ENCODE data around the gene KCNJ14.
A peak's percentile ranks its signal among the peaks of the same experiment; 100 is the strongest.

The KCNJ14 gene

DNA sequence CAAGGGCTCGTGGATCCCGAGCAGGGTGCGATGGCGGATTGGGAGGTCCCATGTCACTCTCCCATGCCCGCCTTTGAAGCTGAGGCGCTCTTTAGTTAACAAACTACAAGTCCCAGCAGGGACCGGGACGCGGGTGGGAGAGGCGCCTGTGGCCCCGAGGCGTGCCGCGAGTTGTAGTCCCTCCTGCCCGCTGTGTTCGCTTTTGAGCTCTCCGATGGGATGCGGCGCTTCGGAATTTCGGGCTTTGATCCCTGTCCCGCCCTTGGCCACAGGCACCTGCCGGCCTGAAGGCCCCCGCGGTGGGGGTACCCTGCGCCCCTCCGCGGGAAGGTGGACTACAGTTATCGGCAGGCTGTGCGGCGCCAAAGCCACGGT is 24.8 kb downstream of the KCNJ14 start:
- no peak overlapping the region for H3K14ac ChIP-seq (ENCODE audit: low read length in 2 of 2)
- H3K4me2 ChIP-seq (ENCODE audit: low read length, poor library complexity, severe bottlenecking): no peak overlapping the region
- no peak overlapping the region for H3K18ac ChIP-seq (ENCODE audit: low read depth in 1 of 2, low read length in 2 of 2)
- H3K27ac ChIP-seq (ENCODE audit: low read length, poor library complexity, severe bottlenecking): no peak overlapping the region
- peak overlapping the region; percentile 81 for H3K9ac ChIP-seq (ENCODE audit: low read length)
- no peak overlapping the region for H2BK5ac ChIP-seq (ENCODE audit: low read depth, low read length, poor library complexity, severe bottlenecking)
- H3K4me3 ChIP-seq (ENCODE audit: insufficient read depth in 1 of 2, low read depth in 1 of 2, low read length in 2 of 2): peak overlapping the region in 1 of 2 experiments; percentile 73
- H3K27me3 ChIP-seq (ENCODE audit: control insufficient read depth in 1 of 2, insufficient read depth in 1 of 2, low read length in 2 of 2): no peaks in the 10 kb centered on the region
- no peak overlapping the region for H3K4ac ChIP-seq (ENCODE audit: low read depth in 1 of 2, low read length in 2 of 2)
- no peak overlapping the region for H2AK5ac ChIP-seq (ENCODE audit: low read length, severe bottlenecking)
- DNase-seq: no peak
- peaks cover 41 to 68% of the 10 kb centered on the region in 2 experiments for H3K36me3 ChIP-seq (ENCODE audit: control insufficient read depth in 1 of 2, insufficient read depth in 2 of 2, low read depth in 1 of 2, low read length in 2 of 2)
- 95% methylated on average over 32 of the region's 32 CpGs for WGBS
- H2BK15ac ChIP-seq (ENCODE audit: low read depth, poor library complexity, severe bottlenecking): no peak overlapping the region
- no peak overlapping the region for H2BK120ac ChIP-seq (ENCODE audit: low read depth, low read length)
- no peak overlapping the region for H4K91ac ChIP-seq (ENCODE audit: low read length)
- H3K23ac ChIP-seq (ENCODE audit: low read length in 2 of 2): no peak overlapping the region
- H2AFZ ChIP-seq (ENCODE audit: low read depth, low read length): no peak overlapping the region
- peaks cover 12% of the 10 kb centered on the region for H3K4me1 ChIP-seq (ENCODE audit: control insufficient read depth, insufficient read depth, low read depth, low read length)
- H3K9me3 ChIP-seq (ENCODE audit: control insufficient read depth, low read length): no peaks in the 10 kb centered on the region
- H4K8ac ChIP-seq (ENCODE audit: low read length): no peak overlapping the region
- no peak overlapping the region for H2BK12ac ChIP-seq (ENCODE audit: low read length in 2 of 2)
- peaks cover 27% of the 10 kb centered on the region for H3K79me1 ChIP-seq (replicated peaks; ENCODE audit: low read length, poor library complexity, severe bottlenecking)

DNA sequence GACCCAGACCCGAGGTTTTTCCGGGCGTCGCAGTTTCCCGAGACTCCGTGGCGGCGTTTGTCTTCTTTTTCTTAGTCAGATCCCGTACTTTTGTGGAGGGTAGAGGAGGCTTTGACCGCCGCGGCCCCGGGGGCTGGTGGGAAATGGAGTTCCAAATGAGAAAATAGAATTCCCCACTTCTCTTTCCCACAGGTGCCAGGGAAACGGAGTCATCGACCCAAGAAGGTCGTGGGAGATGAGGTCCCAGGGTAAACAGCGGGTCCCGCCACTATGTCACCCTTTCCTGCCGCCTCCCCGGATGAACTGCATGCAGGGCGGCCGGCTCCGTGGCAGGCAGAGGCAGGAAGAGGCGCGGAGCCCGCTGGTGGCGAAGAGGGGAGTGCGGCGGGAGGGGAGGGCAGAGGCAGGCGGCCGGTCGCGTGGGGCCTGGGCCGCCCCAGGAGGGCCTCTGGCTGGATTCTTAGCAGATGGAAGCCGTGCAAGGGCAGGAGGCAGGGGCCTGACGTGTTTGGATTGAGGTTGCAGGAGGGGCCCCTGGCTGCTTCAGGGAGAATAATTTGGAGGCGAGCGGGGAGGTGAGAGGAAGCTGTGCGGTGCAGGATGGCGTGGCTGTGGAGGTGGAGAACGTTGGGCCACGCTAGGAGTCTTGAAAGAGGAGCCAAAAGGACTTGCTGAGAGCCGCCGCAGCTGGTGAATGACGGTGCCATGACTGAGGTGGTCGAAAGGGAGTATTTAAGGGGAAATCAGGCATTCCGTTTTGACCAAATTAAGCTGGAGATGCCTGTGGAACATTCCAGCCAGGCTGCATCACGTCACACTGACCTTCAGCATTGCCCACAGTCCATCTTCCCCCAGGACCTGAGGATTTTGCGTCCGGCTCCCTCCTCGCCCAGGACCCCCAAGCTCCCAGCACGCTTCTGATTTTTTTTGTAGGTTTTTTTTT is 25.5 kb downstream of the KCNJ14 start:
- Histone ChIP-seq H4K91ac (ENCODE audit: low read length) (no peak overlapping the region), H2AFZ (ENCODE audit: low read depth, low read length) (no peak overlapping the region), H3K36me3 (ENCODE audit: control insufficient read depth in 1 of 2, insufficient read depth in 2 of 2, low read depth in 1 of 2, low read length in 2 of 2) (peaks cover 35 to 62% of the 10 kb centered on the region in 2 experiments), H2BK5ac (ENCODE audit: low read depth, low read length, poor library complexity, severe bottlenecking) (no peak overlapping the region), H3K27ac (ENCODE audit: low read length, poor library complexity, severe bottlenecking) (no peak overlapping the region), H3K9me3 (ENCODE audit: control insufficient read depth, low read length) (no peaks in the 10 kb centered on the region), H3K18ac (ENCODE audit: low read depth in 1 of 2, low read length in 2 of 2) (no peak overlapping the region), H3K27me3 (ENCODE audit: control insufficient read depth in 1 of 2, insufficient read depth in 1 of 2, low read length in 2 of 2) (no peaks in the 10 kb centered on the region), H3K79me1 (replicated peaks; ENCODE audit: low read length, poor library complexity, severe bottlenecking) (peaks cover 21% of the 10 kb centered on the region), H2BK120ac (ENCODE audit: low read depth, low read length) (no peak overlapping the region), H2AK5ac (ENCODE audit: low read length, severe bottlenecking) (no peak overlapping the region), H3K4me2 (ENCODE audit: low read length, poor library complexity, severe bottlenecking) (no peak overlapping the region), H3K4me1 (ENCODE audit: control insufficient read depth, insufficient read depth, low read depth, low read length) (peaks cover 10% of the 10 kb centered on the region), H2BK15ac (ENCODE audit: low read depth, poor library complexity, severe bottlenecking) (no peak overlapping the region), H2BK12ac (ENCODE audit: low read length in 2 of 2) (no peak overlapping the region), H3K23ac (ENCODE audit: low read length in 2 of 2) (no peak overlapping the region), H3K9ac (ENCODE audit: low read length) (peak overlapping the region; percentile 81), H3K14ac (ENCODE audit: low read length in 2 of 2) (no peak overlapping the region), H4K8ac (ENCODE audit: low read length) (peak overlapping the region; percentile 46), H3K4me3 (ENCODE audit: insufficient read depth in 1 of 2, low read depth in 1 of 2, low read length in 2 of 2) (peak overlapping the region in 1 of 2 experiments; percentile 73), H3K4ac (ENCODE audit: low read depth in 1 of 2, low read length in 2 of 2) (no peak overlapping the region)
- no peak for DNase-seq
- WGBS: 95% methylated on average over 50 of the region's 52 CpGs

DNA sequence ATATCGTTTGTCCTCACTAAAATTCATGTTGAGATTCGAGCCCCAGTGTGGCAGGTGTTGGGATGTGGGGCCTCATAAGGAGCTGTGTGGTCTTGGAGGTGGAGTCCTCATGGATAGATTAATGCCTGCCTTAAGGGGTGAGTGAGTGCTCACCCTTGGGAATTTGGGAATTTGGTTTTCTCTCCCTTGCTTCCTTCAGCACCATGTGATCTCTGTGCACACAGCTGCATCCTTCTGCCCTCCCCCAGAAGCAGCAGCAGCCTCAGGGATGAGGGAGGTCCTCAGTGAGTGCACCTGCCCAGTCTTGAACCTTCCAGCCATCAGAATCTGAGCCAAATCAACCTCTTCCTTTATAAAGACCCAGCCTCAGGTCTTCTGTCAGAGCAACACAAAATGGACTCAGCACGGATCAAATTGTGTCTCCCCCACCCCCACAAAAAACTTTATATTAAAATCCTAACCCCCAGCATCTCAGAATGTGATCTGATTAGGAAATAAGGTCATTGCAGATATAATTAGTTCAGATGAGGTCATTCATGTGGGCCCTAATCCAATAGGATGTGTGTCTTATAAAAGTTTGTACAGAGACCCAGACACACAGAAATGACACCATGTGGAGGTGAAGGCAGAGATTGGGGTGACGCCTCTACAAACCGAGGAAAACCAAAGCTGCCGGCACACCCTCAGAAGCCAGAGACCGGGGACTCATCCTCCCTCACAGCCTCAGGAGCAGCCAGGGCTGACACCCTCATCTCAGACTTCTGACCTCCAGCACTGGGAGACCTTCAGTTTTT is 26.7 kb downstream of the KCNJ14 start:
- H4K8ac ChIP-seq (ENCODE audit: low read length): peak overlapping the region; percentile 20
- 96% methylated on average over 7 of the region's 7 CpGs for WGBS
- no peak overlapping the region for H4K91ac ChIP-seq (ENCODE audit: low read length)
- H3K4me2 ChIP-seq (ENCODE audit: low read length, poor library complexity, severe bottlenecking): no peak overlapping the region
- peaks cover 23 to 50% of the 10 kb centered on the region in 2 experiments for H3K36me3 ChIP-seq (ENCODE audit: control insufficient read depth in 1 of 2, insufficient read depth in 2 of 2, low read depth in 1 of 2, low read length in 2 of 2)
- H3K27ac ChIP-seq (ENCODE audit: low read length, poor library complexity, severe bottlenecking): no peak overlapping the region
- H3K4me1 ChIP-seq (ENCODE audit: control insufficient read depth, insufficient read depth, low read depth, low read length): peaks cover 8% of the 10 kb centered on the region
- peak overlapping the region; percentile 24 for H3K9ac ChIP-seq (ENCODE audit: low read length)
- H3K14ac ChIP-seq (ENCODE audit: low read length in 2 of 2): no peak overlapping the region
- no peak overlapping the region for H3K4ac ChIP-seq (ENCODE audit: low read depth in 1 of 2, low read length in 2 of 2)
- H3K18ac ChIP-seq (ENCODE audit: low read depth in 1 of 2, low read length in 2 of 2): no peak overlapping the region
- H3K23ac ChIP-seq (ENCODE audit: low read length in 2 of 2): no peak overlapping the region
- H3K79me1 ChIP-seq (replicated peaks; ENCODE audit: low read length, poor library complexity, severe bottlenecking): peaks cover 12% of the 10 kb centered on the region
- no peaks in the 10 kb centered on the region for H3K9me3 ChIP-seq (ENCODE audit: control insufficient read depth, low read length)
- no peak overlapping the region for H2AK5ac ChIP-seq (ENCODE audit: low read length, severe bottlenecking)
- DNase-seq: no peak
- no peak overlapping the region for H2BK12ac ChIP-seq (ENCODE audit: low read length in 2 of 2)
- no peak overlapping the region for H2BK5ac ChIP-seq (ENCODE audit: low read depth, low read length, poor library complexity, severe bottlenecking)
- no peaks in the 10 kb centered on the region for H3K27me3 ChIP-seq (ENCODE audit: control insufficient read depth in 1 of 2, insufficient read depth in 1 of 2, low read length in 2 of 2)
- H2BK15ac ChIP-seq (ENCODE audit: low read depth, poor library complexity, severe bottlenecking): no peak overlapping the region
- H3K4me3 ChIP-seq (ENCODE audit: insufficient read depth in 1 of 2, low read depth in 1 of 2, low read length in 2 of 2): no peak overlapping the region
- no peak overlapping the region for H2AFZ ChIP-seq (ENCODE audit: low read depth, low read length)
- no peak overlapping the region for H2BK120ac ChIP-seq (ENCODE audit: low read depth, low read length)

DNA sequence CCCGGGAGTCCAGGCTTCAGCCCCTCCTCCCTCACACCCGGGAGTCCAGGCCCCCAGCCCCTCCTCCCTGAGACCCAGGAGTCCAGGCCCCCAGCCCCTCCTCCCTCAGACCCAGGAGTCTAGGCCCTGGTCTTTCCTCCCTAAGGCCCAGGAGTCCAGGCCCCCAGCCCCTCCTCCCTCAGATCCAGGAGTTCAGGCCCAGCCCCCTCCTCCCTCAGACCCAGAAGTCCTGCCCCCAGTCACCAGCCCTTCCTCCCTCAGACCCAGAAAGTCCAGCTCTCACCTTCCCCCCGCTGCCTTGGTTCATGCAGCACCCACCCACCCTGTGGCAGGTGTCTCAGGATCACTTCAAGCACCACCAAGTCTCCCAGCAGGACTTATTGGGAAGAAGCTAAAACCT is 27.9 kb downstream of the KCNJ14 start:
- Histone ChIP-seq H3K18ac (ENCODE audit: low read depth in 1 of 2, low read length in 2 of 2) (no peak overlapping the region), H3K27me3 (ENCODE audit: control insufficient read depth in 1 of 2, insufficient read depth in 1 of 2, low read length in 2 of 2) (no peaks in the 10 kb centered on the region), H2AFZ (ENCODE audit: low read depth, low read length) (no peak overlapping the region), H3K9me3 (ENCODE audit: control insufficient read depth, low read length) (no peaks in the 10 kb centered on the region), H3K4me3 (ENCODE audit: insufficient read depth in 1 of 2, low read depth in 1 of 2, low read length in 2 of 2) (no peak overlapping the region), H3K79me1 (replicated peaks; ENCODE audit: low read length, poor library complexity, severe bottlenecking) (peaks cover 2% of the 10 kb centered on the region), H2BK15ac (ENCODE audit: low read depth, poor library complexity, severe bottlenecking) (peak overlapping the region; percentile 61), H3K27ac (ENCODE audit: low read length, poor library complexity, severe bottlenecking) (no peak overlapping the region), H2BK12ac (ENCODE audit: low read length in 2 of 2) (no peak overlapping the region), H3K4me2 (ENCODE audit: low read length, poor library complexity, severe bottlenecking) (no peak overlapping the region), H3K9ac (ENCODE audit: low read length) (no peak overlapping the region), H4K91ac (ENCODE audit: low read length) (no peak overlapping the region), H3K4ac (ENCODE audit: low read depth in 1 of 2, low read length in 2 of 2) (no peak overlapping the region), H2BK5ac (ENCODE audit: low read depth, low read length, poor library complexity, severe bottlenecking) (no peak overlapping the region), H4K8ac (ENCODE audit: low read length) (no peak overlapping the region), H2BK120ac (ENCODE audit: low read depth, low read length) (no peak overlapping the region), H3K36me3 (ENCODE audit: control insufficient read depth in 1 of 2, insufficient read depth in 2 of 2, low read depth in 1 of 2, low read length in 2 of 2) (peaks cover 12 to 37% of the 10 kb centered on the region in 2 experiments), H3K4me1 (ENCODE audit: control insufficient read depth, insufficient read depth, low read depth, low read length) (peaks cover 15% of the 10 kb centered on the region), H2AK5ac (ENCODE audit: low read length, severe bottlenecking) (no peak overlapping the region), H3K23ac (ENCODE audit: low read length in 2 of 2) (no peak overlapping the region), H3K14ac (ENCODE audit: low read length in 2 of 2) (no peak overlapping the region)
- no peak for DNase-seq
- 58% methylated on average over 3 of the region's 3 CpGs for WGBS
